Osteoblast (primary cell): ENCODE data around the gene NLRP12. TPM values are rescaled to one million over a fixed set of nuclear protein-coding genes. Genes with fewer than 3 reads are reported as not detected.
"Not testable (repeated sequence)": the region's sequence is repeated elsewhere in the genome, so short reads cannot be mapped to it uniquely, and the experiment has no call there.

Source experiments
- DNase-seq: peaks from one replicate; pipeline ENCODE4 v3.0.0; 2011; ENCODE audit warnings: low spot score, mixed read lengths; ENCODE audit not compliant: insufficient read length; ENCODE audit errors: missing footprints
- H2AFZ ChIP-seq: 2 replicates; pipeline ENCODE4 v1.6.0; 2011; ENCODE audit warnings: mild to moderate bottlenecking, low read length
- H3K27ac ChIP-seq: 2 replicates; pipeline ENCODE4 v1.5.1; 2011; ENCODE audit warnings: mild to moderate bottlenecking, low read depth, low read length, moderate library complexity
- H3K27me3 ChIP-seq: 2 replicates; pipeline ENCODE4 v1.6.0; 2012; ENCODE audit warnings: mild to moderate bottlenecking, control low read depth, inconsistent platforms, low read length, moderate library complexity; ENCODE audit not compliant: insufficient read depth
- H3K36me3 ChIP-seq: 2 replicates; pipeline ENCODE4 v1.5.1; 2011; ENCODE audit warnings: mild to moderate bottlenecking, low read length, control low read depth, moderate library complexity; ENCODE audit not compliant: insufficient read depth
- H3K4me1 ChIP-seq: 2 replicates; pipeline ENCODE4 v1.5.1; 2011; ENCODE audit warnings: mild to moderate bottlenecking, low read length, control low read depth, moderate library complexity; ENCODE audit not compliant: insufficient read depth
- H3K4me2 ChIP-seq: 2 replicates; pipeline ENCODE4 v1.6.0; 2011; ENCODE audit warnings: mild to moderate bottlenecking, low read length; ENCODE audit not compliant: insufficient read depth
- H3K4me3 ChIP-seq: fragments of 200-600 bp; sonication (generic); 3 replicates; pipeline ENCODE4 v1.5.1; 2012; ENCODE audit warnings: mild to moderate bottlenecking, low read length, inconsistent platforms; ENCODE audit not compliant: insufficient read depth
- H3K79me2 ChIP-seq: 2 replicates; pipeline ENCODE4 v1.6.0; 2012; ENCODE audit warnings: mild to moderate bottlenecking, low read length, control low read depth, inconsistent platforms; ENCODE audit not compliant: insufficient read depth
- H3K9me3 ChIP-seq: 2 replicates; pipeline ENCODE4 v1.5.1; 2011; ENCODE audit warnings: low read depth, low read length, control low read depth
- H4K20me1 ChIP-seq: 2 replicates; pipeline ENCODE4 v1.6.0; 2012; ENCODE audit warnings: mild to moderate bottlenecking, low read length, control low read depth; ENCODE audit not compliant: insufficient read depth
- total RNA-seq: library from RNA; depleted of rRNA; stranded (reverse); fragments of >200 nt; gene quantifications from 2 replicates; pipeline ENCODE4 v1.2.3, GENCODE V29; 2012
- TF ChIP-seq, protein P1 (sequence below): IDR thresholded peaks from 2 replicates; pipeline ENCODE4 v1.5.1; 2011; ENCODE audit warnings: mild to moderate bottlenecking, low read depth, low read length, moderate library complexity; ENCODE audit errors: extremely low read depth

NLRP12 gene
- total RNA-seq, 1 donor: not detected

DNA sequence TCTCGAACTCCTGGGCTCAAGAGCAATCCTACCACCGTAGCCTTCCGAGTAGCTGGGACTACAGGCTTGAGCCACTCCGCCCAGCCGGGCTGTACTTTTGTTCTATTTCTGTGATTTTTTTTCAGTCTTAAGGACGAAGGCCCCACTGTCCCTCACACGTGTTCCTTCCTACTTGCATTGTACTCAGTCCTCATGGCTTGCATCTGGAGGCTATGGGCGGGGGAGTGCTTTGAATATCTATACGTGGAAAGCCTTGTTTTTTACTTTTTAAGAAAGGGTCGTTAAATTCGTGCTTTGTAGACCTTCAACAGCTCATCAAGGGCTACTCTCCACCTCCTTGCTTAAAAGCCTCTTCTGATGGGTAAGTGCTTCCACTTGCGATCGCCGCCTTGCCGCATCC, 36.8 kb downstream of the NLRP12 start:
- no peaks in the 10 kb centered on the region for H3K79me2 ChIP-seq
- H3K27ac ChIP-seq: no peak overlapping the region
- H4K20me1 ChIP-seq: no peaks in the 10 kb centered on the region
- TF ChIP-seq, protein P1, sequence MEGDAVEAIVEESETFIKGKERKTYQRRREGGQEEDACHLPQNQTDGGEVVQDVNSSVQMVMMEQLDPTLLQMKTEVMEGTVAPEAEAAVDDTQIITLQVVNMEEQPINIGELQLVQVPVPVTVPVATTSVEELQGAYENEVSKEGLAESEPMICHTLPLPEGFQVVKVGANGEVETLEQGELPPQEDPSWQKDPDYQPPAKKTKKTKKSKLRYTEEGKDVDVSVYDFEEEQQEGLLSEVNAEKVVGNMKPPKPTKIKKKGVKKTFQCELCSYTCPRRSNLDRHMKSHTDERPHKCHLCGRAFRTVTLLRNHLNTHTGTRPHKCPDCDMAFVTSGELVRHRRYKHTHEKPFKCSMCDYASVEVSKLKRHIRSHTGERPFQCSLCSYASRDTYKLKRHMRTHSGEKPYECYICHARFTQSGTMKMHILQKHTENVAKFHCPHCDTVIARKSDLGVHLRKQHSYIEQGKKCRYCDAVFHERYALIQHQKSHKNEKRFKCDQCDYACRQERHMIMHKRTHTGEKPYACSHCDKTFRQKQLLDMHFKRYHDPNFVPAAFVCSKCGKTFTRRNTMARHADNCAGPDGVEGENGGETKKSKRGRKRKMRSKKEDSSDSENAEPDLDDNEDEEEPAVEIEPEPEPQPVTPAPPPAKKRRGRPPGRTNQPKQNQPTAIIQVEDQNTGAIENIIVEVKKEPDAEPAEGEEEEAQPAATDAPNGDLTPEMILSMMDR: no peak
- DNase-seq: no peak
- H3K27me3 ChIP-seq: no peaks in the 10 kb centered on the region
- no peaks in the 10 kb centered on the region for H3K4me1 ChIP-seq
- no peaks in the 10 kb centered on the region for H3K9me3 ChIP-seq
- no peak overlapping the region for H3K4me3 ChIP-seq
- H3K4me2 ChIP-seq: no peak overlapping the region
- H2AFZ ChIP-seq: no peak overlapping the region
- H3K36me3 ChIP-seq: no peaks in the 10 kb centered on the region

DNA sequence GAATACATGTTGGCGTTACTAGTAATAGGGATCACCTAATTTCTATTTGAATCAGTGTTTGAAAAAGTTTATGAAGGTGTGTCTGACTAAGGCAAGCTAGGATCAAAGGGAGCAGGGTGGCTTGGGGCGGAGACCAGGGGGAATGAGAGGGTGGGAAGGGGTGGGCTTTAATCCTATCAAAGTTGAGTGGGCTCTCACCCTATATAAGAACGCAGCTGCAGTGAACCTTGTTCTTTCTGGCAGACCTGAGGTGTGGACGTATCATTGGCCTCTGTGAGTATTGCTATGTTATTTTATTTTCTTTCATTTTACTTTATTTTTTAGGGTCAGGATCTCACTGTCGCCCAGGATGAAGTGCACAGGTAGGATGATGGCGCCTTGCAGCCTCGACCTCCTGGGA, 37.4 kb downstream of the NLRP12 start:
- Histone ChIP-seq H4K20me1 (no peaks in the 10 kb centered on the region), H2AFZ (no peak overlapping the region), H3K36me3 (no peaks in the 10 kb centered on the region), H3K27me3 (no peaks in the 10 kb centered on the region), H3K4me1 (no peaks in the 10 kb centered on the region), H3K27ac (no peak overlapping the region), H3K9me3 (no peaks in the 10 kb centered on the region), H3K4me3 (no peak overlapping the region), H3K79me2 (no peaks in the 10 kb centered on the region), H3K4me2 (no peak overlapping the region)
- TF ChIP-seq, protein P1: no peak
- DNase-seq: no peak

DNA sequence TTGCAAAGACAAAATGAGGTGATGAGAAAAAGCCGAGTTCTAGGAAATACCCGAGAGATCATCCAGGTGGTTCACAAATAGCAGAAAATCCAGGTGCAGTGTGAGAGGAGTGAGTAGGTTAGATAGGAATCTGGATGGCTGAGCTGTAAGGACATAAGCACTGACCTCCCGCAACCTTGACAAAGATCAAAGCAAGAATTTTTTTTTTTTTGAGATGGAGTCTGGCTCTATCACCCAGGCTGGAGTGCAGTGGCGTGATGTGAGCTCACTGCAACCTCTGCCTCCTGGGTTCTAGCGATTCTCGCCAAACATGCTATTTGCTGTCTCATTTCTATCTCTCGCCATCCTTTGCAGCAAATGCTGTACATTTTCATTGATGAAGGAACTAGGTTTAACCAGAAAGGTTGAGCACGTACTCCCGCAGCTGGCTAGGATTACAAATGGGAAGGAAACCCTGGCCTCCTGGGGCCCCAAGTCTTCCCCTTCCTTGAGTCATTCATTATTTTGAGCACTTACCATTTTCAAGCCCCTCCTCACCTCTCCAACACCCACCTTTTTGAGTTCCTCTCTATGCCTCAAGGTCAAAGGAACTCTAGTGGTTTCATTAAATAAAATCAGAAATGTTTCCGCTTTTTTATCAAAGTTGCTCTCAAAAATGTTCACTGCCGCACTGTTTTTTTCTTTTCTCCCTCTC, 38.8 kb downstream of the NLRP12 start:
- Histone ChIP-seq H3K4me3 (no peak overlapping the region), H3K4me1 (no peaks in the 10 kb centered on the region), H3K27me3 (no peaks in the 10 kb centered on the region), H3K79me2 (no peaks in the 10 kb centered on the region), H3K4me2 (no peak overlapping the region), H4K20me1 (no peaks in the 10 kb centered on the region), H3K36me3 (no peaks in the 10 kb centered on the region), H3K27ac (no peak overlapping the region), H2AFZ (no peak overlapping the region), H3K9me3 (no peaks in the 10 kb centered on the region)
- DNase-seq: no peak
- TF ChIP-seq, protein P1: no peak

DNA sequence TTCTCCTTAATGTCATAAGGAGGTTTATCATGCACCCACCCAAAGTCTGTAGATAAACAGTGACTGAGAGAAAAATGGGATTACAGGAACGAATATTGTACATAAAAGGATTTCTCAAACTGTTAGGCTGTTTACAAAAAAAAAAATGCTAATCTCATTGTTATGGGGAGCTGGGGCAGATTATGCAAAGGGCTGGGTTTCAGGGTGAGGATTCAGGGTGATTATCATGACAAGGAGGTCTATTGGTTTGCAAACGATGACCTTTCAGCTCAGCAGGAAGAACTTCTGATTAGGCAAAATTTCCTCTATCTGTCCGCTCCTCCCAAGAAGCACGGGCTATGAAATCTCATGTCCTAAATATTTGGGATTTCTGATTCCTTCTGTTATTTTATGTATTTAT, 41.4 kb downstream of the NLRP12 start:
- Histone ChIP-seq H3K27ac (no peak overlapping the region), H3K9me3 (no peaks in the 10 kb centered on the region), H4K20me1 (no peaks in the 10 kb centered on the region), H3K27me3 (no peaks in the 10 kb centered on the region), H3K4me3 (no peak overlapping the region), H3K4me2 (no peak overlapping the region), H3K36me3 (no peaks in the 10 kb centered on the region), H3K4me1 (no peaks in the 10 kb centered on the region), H2AFZ (no peak overlapping the region), H3K79me2 (no peaks in the 10 kb centered on the region)
- TF ChIP-seq, protein P1: no peak
- no peak for DNase-seq

DNA sequence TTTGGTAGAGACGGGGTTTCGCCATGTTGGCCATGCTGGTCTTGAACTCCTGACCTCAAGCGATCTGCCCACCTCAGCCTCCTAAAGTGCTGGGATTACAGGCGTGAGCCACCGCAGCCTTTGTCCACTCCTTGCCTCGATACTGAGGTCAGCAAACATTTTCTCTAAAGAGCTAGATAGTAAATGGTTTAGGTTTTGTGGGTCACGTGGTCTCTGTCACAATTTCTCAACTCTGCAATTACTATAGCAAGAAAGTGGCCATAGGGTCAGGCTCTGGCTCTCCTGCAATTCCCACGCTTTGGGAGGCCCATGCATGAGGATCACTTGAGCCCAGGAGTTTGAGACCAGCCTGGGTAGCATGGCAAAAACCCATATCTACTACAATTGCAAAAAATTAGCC, 42.8 kb downstream of the NLRP12 start:
- H3K4me1 ChIP-seq, H3K79me2 ChIP-seq, H2AFZ ChIP-seq, H4K20me1 ChIP-seq, H3K27ac ChIP-seq, H3K9me3 ChIP-seq, H3K36me3 ChIP-seq, H3K4me3 ChIP-seq, H3K27me3 ChIP-seq, DNase-seq, H3K4me2 ChIP-seq: not testable (repeated sequence)
